K562 (cell line): Measurements from ENCODE around the gene MAML1. TPM values are rescaled to one million over a fixed set of nuclear protein-coding genes. Genes with fewer than 3 reads are reported as not detected.
A peak's percentile ranks its signal among the peaks of the same experiment; 100 is the strongest.

Experiments
- ATAC-seq: fragments of 200-7000 bp; cut with Tn5 transposase; 3 replicates; pipeline ENCODE4 v1.9.1; 2020; ENCODE audit warnings: moderate library complexity
- BruUV-seq: library from RNA; stranded (reverse); fragments of 400-500 nt; replicated peaks from 2 replicates; lab custom pipeline; 2021; lab: Mats Ljungman, UMichigan
- CTCF ChIA-PET: fragments of 300-600 bp; formaldehyde crosslinking; extraction: SDS; loops from one replicate; lab custom pipeline; 2021; ENCODE audit warnings: low intra/inter-chr PET ratio; lab: Yijun Ruan, JAX
- POLR2A ChIA-PET: fragments of 300-600, 350-650 bp; sonication (Branson Sonifier 250); formaldehyde crosslinking; extraction: SDS; loops from one replicate; lab custom pipeline; 2021; ENCODE audit warnings: antibody characterized with exemption, inconsistent platforms; lab: Yijun Ruan, JAX
- DNase-seq, 4 experiments: peaks; one replicate each; pipeline versions ENCODE4 v3.0.0 to v3.0.0-alpha.2; 2011 to 2018; ENCODE audit warnings: low spot score in 3 of 4, mixed read lengths in 3 of 4; ENCODE audit errors: extremely low read depth in 1 of 4
- FAIRE-seq: peaks from 2 replicates; lab custom pipeline; 2011; peaks lifted over from hg19 to GRCh38; lab: Jason Lieb, UNC
- H2AFZ ChIP-seq: 2 replicates; pipeline ENCODE4 v1.6.0; 2011; ENCODE audit warnings: low read depth, low read length, control low read depth, inconsistent platforms
- H3K27ac ChIP-seq: fragments of 200-600 bp; 3 replicates; pipeline ENCODE4 v1.8.0; 2011; ENCODE audit warnings: low read depth, mild to moderate bottlenecking, control low read depth, inconsistent platforms, low read length, moderate library complexity, mixed read lengths; ENCODE audit errors: extremely low read depth
- H3K27me3 ChIP-seq, 2 experiments: fragments of 300-600 bp in 1 of 2; 2 replicates in 1 of 2; 3 replicates in 1 of 2; pipeline versions ENCODE4 v1.6.0 to v1.8.0; 2011; ENCODE audit warnings: inconsistent platforms in 2 of 2, low read length in 2 of 2, mild to moderate bottlenecking in 1 of 2, mixed read lengths in 1 of 2, moderate library complexity in 1 of 2; ENCODE audit not compliant: control insufficient read depth in 2 of 2, insufficient read depth in 2 of 2
- H3K36me3 ChIP-seq: fragments of 300-600 bp; 3 replicates; pipeline ENCODE4 v1.8.0; 2011; ENCODE audit warnings: mild to moderate bottlenecking, low read length, inconsistent platforms; ENCODE audit not compliant: control insufficient read depth, insufficient read depth
- H3K4me1 ChIP-seq, 2 experiments: fragments of 200-600 bp in 1 of 2; replicated peaks in 1 of 2; 2 replicates in 1 of 2; 3 replicates in 1 of 2; pipeline versions ENCODE4 v1.5.1 to v1.8.0; 2011; ENCODE audit warnings: inconsistent platforms in 2 of 2, low read length in 2 of 2, mild to moderate bottlenecking in 1 of 2, mixed read lengths in 1 of 2, moderate library complexity in 1 of 2; ENCODE audit not compliant: control insufficient read depth in 2 of 2, insufficient read depth in 2 of 2
- H3K4me2 ChIP-seq: 2 replicates; pipeline ENCODE4 v1.6.1; 2011; ENCODE audit warnings: low read length, control low read depth, inconsistent platforms, mixed read lengths; ENCODE audit not compliant: insufficient read depth
- H3K4me3 ChIP-seq: fragments of 200-600 bp; sonication (generic), shearing (Covaris generic); 2 replicates; pipeline ENCODE4 v1.5.1; 2016; ENCODE audit warnings: control low read depth, inconsistent platforms
- H3K79me2 ChIP-seq: fragments of 200-600 bp; 3 replicates; pipeline ENCODE4 v1.8.0; 2011; ENCODE audit warnings: low read length, inconsistent platforms; ENCODE audit not compliant: control insufficient read depth, insufficient read depth
- H3K9ac ChIP-seq, 2 experiments: 2 replicates each; pipeline versions ENCODE4 v1.6.0 to v1.6.1; 2011; ENCODE audit warnings: low read depth in 2 of 2, low read length in 2 of 2, control low read depth in 1 of 2, inconsistent platforms in 1 of 2, mild to moderate bottlenecking in 1 of 2, mixed read lengths in 1 of 2; ENCODE audit not compliant: insufficient read depth in 1 of 2
- H3K9me1 ChIP-seq: one replicate; pipeline ENCODE4 v1.6.0; 2011; ENCODE audit warnings: inconsistent platforms, mild to moderate bottlenecking, low read length, moderate library complexity; ENCODE audit not compliant: control insufficient read depth, insufficient read depth
- H3K9me3 ChIP-seq: replicated peaks from 2 replicates; pipeline ENCODE4 v1.5.1; 2011; ENCODE audit warnings: low read depth, low read length, inconsistent platforms; ENCODE audit not compliant: control insufficient read depth, insufficient read depth
- H4K20me1 ChIP-seq: replicated peaks from 2 replicates; pipeline ENCODE4 v1.6.1; 2011; ENCODE audit warnings: low read length, inconsistent platforms, mixed read lengths; ENCODE audit not compliant: control insufficient read depth, insufficient read depth
- EP300 ChIP-seq: IDR thresholded peaks from 2 replicates; pipeline ENCODE4 v1.6.1; 2012; ENCODE audit warnings: low read length, improper control_type of control experiment
- GTF2A2 ChIP-seq: IDR thresholded peaks from 2 replicates; pipeline ENCODE4 v1.6.1; 2016; ENCODE audit warnings: mild to moderate bottlenecking, missing genetic modification characterization, missing compliant biosample characterization
- MAFK ChIP-seq: IDR thresholded peaks from 2 replicates; pipeline ENCODE4 v1.6.1; 2011; ENCODE audit warnings: low read length, improper control_type of control experiment
- MTA2 ChIP-seq: fragments of 450-650 bp; IDR thresholded peaks from 2 replicates; pipeline ENCODE4 v1.6.1; 2016; ENCODE audit warnings: low read depth
- MTA3 ChIP-seq: fragments of 450-650 bp; formaldehyde crosslinking; IDR thresholded peaks from 2 replicates; pipeline ENCODE4 v1.6.1; 2017; ENCODE audit warnings: mild to moderate bottlenecking, borderline replicate concordance
- REST ChIP-seq, 2 experiments: fragments of 450-650 bp; formaldehyde crosslinking in 1 of 2; IDR thresholded peaks; 2 replicates each; pipeline versions ENCODE4 v1.4.0 to v1.6.1; 2014 to 2020; ENCODE audit warnings: mild to moderate bottlenecking in 2 of 2, borderline replicate concordance in 1 of 2, low read depth in 1 of 2
- THAP7 ChIP-seq: fragments of 250-450 bp; sonication (Bioruptor Pico); IDR thresholded peaks from 2 replicates; pipeline ENCODE4 v1.5.0; 2021
- ZNF75A ChIP-seq: fragments of 450-650 bp; formaldehyde crosslinking; IDR thresholded peaks from 2 replicates; pipeline ENCODE4 v1.4.0; 2020; ENCODE audit warnings: mild to moderate bottlenecking
- WGBS: fragments of 100-300 bp; shearing (Covaris generic); methylation state at CpG from one replicate; pipeline ENCODE4 v1.1.6; 2016; ENCODE audit warnings: low coverage, mixed read lengths; ENCODE audit not compliant: insufficient coverage; ENCODE audit errors: missing lambda C conversion rate; 5-methylcytosine and 5-hydroxymethylcytosine counted together
- in situ Hi-C: fragments of 300-500 bp; cut with MboI; formaldehyde crosslinking; loops from 4 replicates; pipeline ENCODE4 v1.15.0; 2018; ENCODE audit warnings: inconsistent platforms, mixed read lengths
- intact Hi-C: fragments of 100-400 bp; cut with micrococcal nuclease; formaldehyde crosslinking; loops from 2 replicates; pipeline ENCODE4 v1.14.2; 2022
- polyA plus RNA-seq, 8 experiments: library from polyadenylated mRNA; depleted of rRNA in 4 of 8; stranded (reverse) in 5 of 8; unstranded in 3 of 8; fragments of >200 nt; fragmentation: Nextera tagmentation in 2 of 8; fragmentation: Illumina TruSeq in 1 of 8; extraction: Ambion mirVana in 2 of 8; extraction: Trizol in 1 of 8; gene quantifications; 2 replicates each; pipeline versions ENCODE4 v1.2.1 to v1.2.3, GENCODE V29; 2011 to 2014; ENCODE audit warnings: inconsistent platforms in 1 of 8, missing spikeins in 1 of 8
- total RNA-seq, 7 experiments: library from RNA; depleted of rRNA in 6 of 7; stranded (reverse); fragments of >200 nt in 6 of 7; fragmentation: Illumina TruSeq in 2 of 7; extraction: Trizol in 2 of 7; gene quantifications; 2 replicates each; pipeline versions ENCODE4 v1.2.1 to v1.2.3, GENCODE V29; 2011 to 2021; ENCODE audit warnings: low replicate concordance in 1 of 7

MAML1 gene
- total and polyA plus RNA-seq, 9 of the 15 experiments (the other 6 are each of a cell fraction or from before 2014, with no cell fraction given): 0.32 to 18.4 (median 7.0) TPM

GRCh38 chr5:179766021-179766725 is 33.6 kb downstream of the MAML1 start:
- 43% methylated on average over 17 of the region's 20 CpGs for WGBS
- H3K9me3 ChIP-seq: no peaks in the 10 kb centered on the region
- FAIRE-seq: peak; percentile 26
- DNase-seq: peak; percentile 29 to 73 (median 46)
- POLR2A ChIA-PET: interaction anchor here (1.0 to 2.8 kb wide), 4 partner anchors 11 to 55 kb away, joined by 3 to 8 read pairs (median 4); partner anchors contain the start of gene SQSTM1
- peaks cover 14% of the 10 kb centered on the region for H3K9me1 ChIP-seq
- peaks cover 30 to 42% of the 10 kb centered on the region in 2 experiments for H3K4me1 ChIP-seq
- peak overlapping the region; percentile 36 to 72 for H3K9ac ChIP-seq
- H3K27me3 ChIP-seq: no peaks in the 10 kb centered on the region
- H4K20me1 ChIP-seq: peaks cover 41% of the 10 kb centered on the region
- 0 out of 2 replicates have a peak overlapping the region, but pooled peaks have one; percentile 17 for H2AFZ ChIP-seq
- BruUV-seq: no TSS peak
- intact Hi-C loops: loop anchor here (5.0 kb wide), 1 partner anchor 41 kb away; the partner anchor contains the start of gene MGAT4B
- in situ Hi-C loops: no loop called here
- no peak overlapping the region for H3K4me3 ChIP-seq
- peaks cover 65% of the 10 kb centered on the region for H3K79me2 ChIP-seq
- peak overlapping the region; percentile 69 for H3K27ac ChIP-seq
- peak overlapping the region; percentile 46 for H3K4me2 ChIP-seq
- H3K36me3 ChIP-seq: peaks cover 66% of the 10 kb centered on the region
- peak; percentile 59 for ATAC-seq
- CTCF ChIA-PET: interaction anchor here (0.6 kb wide), 1 partner anchor 42 kb away, joined by 3 read pairs; no protein-coding TSS in a partner anchor
- peak; percentile 59; the same call in 1 of the 2 replicates for TF ChIP-seq MAFK
- peak; percentile 36; the same call in 1 of the 2 replicates for TF ChIP-seq MTA3
- TF ChIP-seq REST (IDR thresholded peaks at IDR 0.05; ENCODE audit: borderline replicate concordance): peak; percentile 42
- TF ChIP-seq REST (CRISPR knock-in tag; IDR thresholded peaks at IDR 0.05; ENCODE audit: low read depth): no peak
- peak; percentile 47 for TF ChIP-seq MTA2
- no peak for TF ChIP-seq GTF2A2 (tag)
- 0 out of 2 replicates have a peak, but pooled peaks have one; percentile 14 for TF ChIP-seq EP300
- no peak for TF ChIP-seq THAP7 (CRISPR knock-in tag)
- no peak for TF ChIP-seq ZNF75A (CRISPR knock-in tag)
